ENCODE results near the gene PSENEN.

GRCh38 chr19:35791814-35792279 lies 46.4 kb downstream of the PSENEN start:
- TF ChIP-seq POLR2A (IDR thresholded peaks at IDR 0.05) (no peak), CTCF (IDR thresholded peaks at IDR 0.05) (no peak)
